PC-9 (cell line): ENCODE data around the gene BSCL2.

Experiments used
- EZH2 ChIP-seq: fragments of 200-600 bp; sonication (generic); IDR thresholded peaks from 2 replicates; pipeline ENCODE4 v1.8.0; 2017; ENCODE audit warnings: antibody characterized with exemption, low read depth
- TF ChIP-seq, protein P1 (sequence below): fragments of 200-600 bp; sonication (generic); conservative IDR thresholded peaks from 2 replicates; pipeline ENCODE4 v1.6.1; 2017; ENCODE audit warnings: mixed run types, antibody characterized with exemption, mild to moderate bottlenecking, moderate library complexity

DNA sequence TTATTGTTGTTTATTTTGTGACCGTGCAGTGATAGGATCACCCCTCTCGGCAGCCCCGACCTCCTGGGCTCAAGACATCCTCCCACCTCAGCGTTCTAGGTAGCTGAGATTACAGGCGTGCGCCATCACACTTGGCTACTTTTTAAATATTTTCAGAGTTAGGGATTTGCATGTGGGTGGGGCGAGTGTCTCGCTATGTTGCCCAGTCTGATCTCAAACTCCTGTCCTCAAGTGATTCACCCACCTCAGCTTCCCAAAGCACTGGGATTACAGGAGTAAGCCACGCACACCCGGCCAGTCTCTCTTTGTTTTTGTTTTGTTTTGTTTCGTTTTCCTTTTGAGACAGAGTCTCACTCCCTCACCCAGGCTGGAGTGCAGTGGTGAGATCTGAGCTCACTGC is 52.9 kb downstream of the BSCL2 start:
- TF ChIP-seq, protein P1, sequence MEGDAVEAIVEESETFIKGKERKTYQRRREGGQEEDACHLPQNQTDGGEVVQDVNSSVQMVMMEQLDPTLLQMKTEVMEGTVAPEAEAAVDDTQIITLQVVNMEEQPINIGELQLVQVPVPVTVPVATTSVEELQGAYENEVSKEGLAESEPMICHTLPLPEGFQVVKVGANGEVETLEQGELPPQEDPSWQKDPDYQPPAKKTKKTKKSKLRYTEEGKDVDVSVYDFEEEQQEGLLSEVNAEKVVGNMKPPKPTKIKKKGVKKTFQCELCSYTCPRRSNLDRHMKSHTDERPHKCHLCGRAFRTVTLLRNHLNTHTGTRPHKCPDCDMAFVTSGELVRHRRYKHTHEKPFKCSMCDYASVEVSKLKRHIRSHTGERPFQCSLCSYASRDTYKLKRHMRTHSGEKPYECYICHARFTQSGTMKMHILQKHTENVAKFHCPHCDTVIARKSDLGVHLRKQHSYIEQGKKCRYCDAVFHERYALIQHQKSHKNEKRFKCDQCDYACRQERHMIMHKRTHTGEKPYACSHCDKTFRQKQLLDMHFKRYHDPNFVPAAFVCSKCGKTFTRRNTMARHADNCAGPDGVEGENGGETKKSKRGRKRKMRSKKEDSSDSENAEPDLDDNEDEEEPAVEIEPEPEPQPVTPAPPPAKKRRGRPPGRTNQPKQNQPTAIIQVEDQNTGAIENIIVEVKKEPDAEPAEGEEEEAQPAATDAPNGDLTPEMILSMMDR = no peak
- no peak for TF ChIP-seq EZH2
